Calu3 (cell line): ENCODE data around the gene NECTIN1. TPM values are rescaled to one million over a fixed set of nuclear protein-coding genes. Genes with fewer than 3 reads are reported as not detected.

Source experiments
- BruUV-seq: library from RNA; stranded (reverse); fragments of 400-500 nt; replicated peaks from 2 replicates; lab custom pipeline; 2021; lab: Mats Ljungman, UMichigan
- CTCF ChIA-PET: fragments of 300-600 bp; sonication (Branson Sonifier 250); formaldehyde crosslinking; loops from one replicate; lab custom pipeline; 2022; ENCODE audit warnings: antibody characterized with exemption; lab: Charles Lee
- DNase-seq: peaks from one replicate; pipeline ENCODE4 v3.0.0; 2022
- H3K27ac Mint-ChIP-seq: one replicate; pipeline ENCODE4 v1.8.0; 2022; ENCODE audit warnings: mixed read lengths; ENCODE audit not compliant: unreplicated experiment
- H3K27me3 Mint-ChIP-seq: one replicate; pipeline ENCODE4 v1.8.0; 2022; ENCODE audit warnings: mixed read lengths; ENCODE audit not compliant: unreplicated experiment
- H3K36me3 Mint-ChIP-seq: one replicate; pipeline ENCODE4 v1.8.0; 2022; ENCODE audit warnings: mild to moderate bottlenecking, moderate library complexity, mixed read lengths; ENCODE audit not compliant: insufficient read depth, unreplicated experiment
- H3K4me1 Mint-ChIP-seq: one replicate; pipeline ENCODE4 v1.8.0; 2022; ENCODE audit warnings: mild to moderate bottlenecking, low read depth, mixed read lengths; ENCODE audit not compliant: unreplicated experiment
- H3K4me3 Mint-ChIP-seq: one replicate; pipeline ENCODE4 v1.8.0; 2022; ENCODE audit warnings: mild to moderate bottlenecking, low read depth, moderate library complexity, mixed read lengths; ENCODE audit not compliant: unreplicated experiment
- H3K9me3 Mint-ChIP-seq: one replicate; pipeline ENCODE4 v1.8.0; 2022; ENCODE audit warnings: low read depth, mixed read lengths; ENCODE audit not compliant: unreplicated experiment
- CTCF ChIP-seq: fragments of 200-600 bp; IDR thresholded peaks from one replicate; pipeline ENCODE4 v1.8.0; 2022; ENCODE audit warnings: antibody characterized with exemption; ENCODE audit not compliant: unreplicated experiment
- intact Hi-C: fragments of 100-400 bp; cut with micrococcal nuclease; formaldehyde crosslinking; loops from one replicate; pipeline ENCODE4 v1.10.0; 2022; ENCODE audit not compliant: unreplicated experiment
- total RNA-seq: library from RNA; stranded (reverse); gene quantifications from 2 replicates; pipeline ENCODE4 v1.2.3, GENCODE V29; 2022

Gene NECTIN1
- total RNA-seq, 1 experiment from 2014 or later: 22.1 TPM

- Mint-ChIP-seq H3K36me3 (peaks cover 31% of the 10 kb centered on the region), H3K4me1 (peaks cover 9% of the 10 kb centered on the region), H3K9me3 (no peaks in the 10 kb centered on the region), H3K4me3 (no peak overlapping the region), H3K27me3 (no peaks in the 10 kb centered on the region), H3K27ac (no peak overlapping the region)
- CTCF ChIA-PET: no interaction called here
- no peak for DNase-seq
- no peak for TF ChIP-seq CTCF
- intact Hi-C loops: loop anchor here (5.0 to 10.0 kb wide), 2 partner anchors 33 to 60 kb away; no protein-coding TSS in a partner anchor
- no TSS peak for BruUV-seq
Observed at GRCh38 chr11:119724956-119725355, 4.0 kb downstream of the NECTIN1 start.

- Mint-ChIP-seq H3K4me1 (peaks cover 9% of the 10 kb centered on the region), H3K27me3 (no peaks in the 10 kb centered on the region), H3K4me3 (no peak overlapping the region), H3K9me3 (no peaks in the 10 kb centered on the region), H3K27ac (no peak overlapping the region), H3K36me3 (peaks cover 23% of the 10 kb centered on the region)
- CTCF ChIA-PET: no interaction called here
- no peak for TF ChIP-seq CTCF
- BruUV-seq: no TSS peak
- no peak for DNase-seq
- intact Hi-C loops: loop anchor here (10.0 kb wide), 1 partner anchor 59 kb away; no protein-coding TSS in a partner anchor
Observed at GRCh38 chr11:119723952-119724325, 5.1 kb downstream of the NECTIN1 start.

GRCh38 chr11:119723243-119723951, 5.6 kb downstream of the NECTIN1 start:
- Mint-ChIP-seq H3K4me3 (no peak overlapping the region), H3K27me3 (no peaks in the 10 kb centered on the region), H3K4me1 (peaks cover 9% of the 10 kb centered on the region), H3K36me3 (peaks cover 22% of the 10 kb centered on the region), H3K27ac (no peak overlapping the region), H3K9me3 (no peaks in the 10 kb centered on the region)
- intact Hi-C loops: loop anchor here (10.0 kb wide), 1 partner anchor 59 kb away; no protein-coding TSS in a partner anchor
- no peak for TF ChIP-seq CTCF
- no peak for DNase-seq
- no TSS peak for BruUV-seq
- CTCF ChIA-PET: interaction anchor here (0.6 kb wide), 1 partner anchor 41 kb away, joined by 4 read pairs; no protein-coding TSS in a partner anchor

GRCh38 chr11:119722281-119722794, 6.7 kb downstream of the NECTIN1 start:
- no peak overlapping the region for H3K27ac Mint-ChIP-seq
- no peaks in the 10 kb centered on the region for H3K27me3 Mint-ChIP-seq
- CTCF ChIA-PET: interaction anchor here (0.6 to 1.7 kb wide), 2 partner anchors 38 to 40 kb away, joined by 4 read pairs; no protein-coding TSS in a partner anchor
- no peak overlapping the region for H3K4me3 Mint-ChIP-seq
- TF ChIP-seq CTCF: no peak
- BruUV-seq: no TSS peak
- peaks cover 12% of the 10 kb centered on the region for H3K36me3 Mint-ChIP-seq
- DNase-seq: no peak
- peaks cover 9% of the 10 kb centered on the region for H3K4me1 Mint-ChIP-seq
- H3K9me3 Mint-ChIP-seq: no peaks in the 10 kb centered on the region
- intact Hi-C loops: loop anchor here (10.0 kb wide), 1 partner anchor 58 kb away; no protein-coding TSS in a partner anchor
